A673 (cell line): ENCODE measurements around the gene MSI2.

Experiments used
- CTCF ChIP-seq: fragments of 300-800, 200-600 bp; sonication (generic); conservative IDR thresholded peaks from 2 replicates; pipeline ENCODE4 v1.5.1; 2017; ENCODE audit warnings: low read depth, mild to moderate bottlenecking, antibody characterized with exemption, low read length, moderate library complexity, mixed read lengths
- EZH2 ChIP-seq: fragments of 200-600 bp; sonication (generic); IDR thresholded peaks from 2 replicates; pipeline ENCODE4 v1.6.1; 2017; ENCODE audit warnings: borderline replicate concordance, low read depth, mild to moderate bottlenecking, mixed read lengths, antibody characterized with exemption, low read length; ENCODE audit not compliant: poor library complexity, severe bottlenecking

GRCh38 chr17:57289613-57290012 is 33.3 kb downstream of the MSI2 start:
- TF ChIP-seq EZH2 (no peak), CTCF (no peak)
